GM21367 (cell line): ENCODE results near the gene AAGAB.

ENCODE experiments used
- ATAC-seq: cut with Tn5 transposase; IDR thresholded peaks from one replicate; pipeline ENCODE4 v1.9.1; 2021; ENCODE audit not compliant: unreplicated experiment

The AAGAB gene

GRCh38 chr15:67174864-67175573 is 79.4 kb downstream of the AAGAB start:
- ATAC-seq = no peak

GRCh38 chr15:67174446-67174845 is 80.0 kb downstream of the AAGAB start:
- ATAC-seq = no peak

- no peak for ATAC-seq
These were observed 80.7 kb downstream of the AAGAB start for GRCh38 chr15:67173786-67174185.

- no peak for ATAC-seq
These were observed 81.5 kb downstream of the AAGAB start for GRCh38 chr15:67173005-67173404.

GRCh38 chr15:67172172-67172571 is 82.3 kb downstream of the AAGAB start:
- no peak for ATAC-seq

GRCh38 chr15:67171471-67171870 is 83.0 kb downstream of the AAGAB start:
- no peak for ATAC-seq

GRCh38 chr15:67170143-67170925 is 84.1 kb downstream of the AAGAB start:
- no peak for ATAC-seq

- no peak for ATAC-seq
These were observed 85.8 kb downstream of the AAGAB start for GRCh38 chr15:67168694-67169093.

GRCh38 chr15:67167091-67167490 is 87.4 kb downstream of the AAGAB start:
- no peak for ATAC-seq

- ATAC-seq = no peak
These were observed 88.0 kb downstream of the AAGAB start for GRCh38 chr15:67166280-67167009.

GRCh38 chr15:67165254-67166253 is 88.9 kb downstream of the AAGAB start:
- ATAC-seq = no peak

GRCh38 chr15:67164811-67165253 is 89.6 kb downstream of the AAGAB start:
- no peak for ATAC-seq

- ATAC-seq = no peak
These were observed 90.1 kb downstream of the AAGAB start for GRCh38 chr15:67164401-67164791.

- no peak for ATAC-seq
These were observed 91.3 kb downstream of the AAGAB start for GRCh38 chr15:67163180-67163579.

- no peak for ATAC-seq
These were observed 92.6 kb downstream of the AAGAB start for GRCh38 chr15:67161881-67162280.

GRCh38 chr15:67161412-67161811 is 93.0 kb downstream of the AAGAB start:
- ATAC-seq = no peak

GRCh38 chr15:67158367-67158766 is 96.1 kb downstream of the AAGAB start:
- no peak for ATAC-seq

- ATAC-seq = no peak
These were observed 96.8 kb downstream of the AAGAB start for GRCh38 chr15:67157521-67158252.

- no peak for ATAC-seq
These were observed 97.6 kb downstream of the AAGAB start for GRCh38 chr15:67156834-67157233.

- no peak for ATAC-seq
These were observed 98.0 kb downstream of the AAGAB start for GRCh38 chr15:67156426-67156825.
